GM12801 (cell line): ENCODE results near the gene NPY4R2.
"Not testable (repeated sequence)": the region's sequence is repeated elsewhere in the genome, so short reads cannot be mapped to it uniquely, and the experiment has no call there.

ENCODE experiments used
- TF ChIP-seq, protein P1 (sequence below): IDR thresholded peaks from one replicate; pipeline ENCODE4 v1.5.1; 2011; ENCODE audit warnings: control low read depth; ENCODE audit not compliant: insufficient read length; ENCODE audit errors: extremely low read depth

NPY4R2 gene

DNA sequence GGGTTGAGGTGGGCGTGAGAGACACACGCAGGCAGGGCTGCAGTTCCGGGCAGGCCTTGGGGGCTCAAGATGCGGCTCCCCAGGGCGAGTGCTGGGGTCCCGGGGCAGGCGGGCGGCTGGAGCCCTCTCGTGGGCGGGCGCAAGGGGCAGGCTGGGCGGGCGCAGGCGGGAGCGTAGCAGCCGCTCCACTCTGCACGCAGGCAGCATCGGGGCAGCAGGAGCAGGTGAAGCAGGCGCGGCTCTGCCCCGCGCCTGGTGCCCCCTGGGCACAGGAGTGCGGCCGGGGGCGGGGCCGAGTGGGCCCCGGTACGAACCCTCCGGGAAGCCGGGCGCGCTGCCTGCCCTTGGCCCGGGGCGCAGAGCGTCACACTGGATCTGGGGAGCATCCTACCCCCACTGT lies at the start of gene NPY4R2:
Gene NPY4R2 (plus strand): TSS at position 188 of the 400 bp plus-strand sequence. CDS start 3,326 bp downstream, outside the sequence.
- TF ChIP-seq, protein P1, sequence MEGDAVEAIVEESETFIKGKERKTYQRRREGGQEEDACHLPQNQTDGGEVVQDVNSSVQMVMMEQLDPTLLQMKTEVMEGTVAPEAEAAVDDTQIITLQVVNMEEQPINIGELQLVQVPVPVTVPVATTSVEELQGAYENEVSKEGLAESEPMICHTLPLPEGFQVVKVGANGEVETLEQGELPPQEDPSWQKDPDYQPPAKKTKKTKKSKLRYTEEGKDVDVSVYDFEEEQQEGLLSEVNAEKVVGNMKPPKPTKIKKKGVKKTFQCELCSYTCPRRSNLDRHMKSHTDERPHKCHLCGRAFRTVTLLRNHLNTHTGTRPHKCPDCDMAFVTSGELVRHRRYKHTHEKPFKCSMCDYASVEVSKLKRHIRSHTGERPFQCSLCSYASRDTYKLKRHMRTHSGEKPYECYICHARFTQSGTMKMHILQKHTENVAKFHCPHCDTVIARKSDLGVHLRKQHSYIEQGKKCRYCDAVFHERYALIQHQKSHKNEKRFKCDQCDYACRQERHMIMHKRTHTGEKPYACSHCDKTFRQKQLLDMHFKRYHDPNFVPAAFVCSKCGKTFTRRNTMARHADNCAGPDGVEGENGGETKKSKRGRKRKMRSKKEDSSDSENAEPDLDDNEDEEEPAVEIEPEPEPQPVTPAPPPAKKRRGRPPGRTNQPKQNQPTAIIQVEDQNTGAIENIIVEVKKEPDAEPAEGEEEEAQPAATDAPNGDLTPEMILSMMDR: not testable (repeated sequence)
